Cerebellar cortex (tissue), 1 donor: ENCODE data around the gene OMP.
"Not testable (repeated sequence)": the region's sequence is repeated elsewhere in the genome, so short reads cannot be mapped to it uniquely, and the experiment has no call there.

Experiments used
- DNase-seq: peaks from one replicate; pipeline ENCODE4 v3.0.0-alpha.2; 2015; ENCODE audit warnings: low spot score

The OMP gene, protein sequence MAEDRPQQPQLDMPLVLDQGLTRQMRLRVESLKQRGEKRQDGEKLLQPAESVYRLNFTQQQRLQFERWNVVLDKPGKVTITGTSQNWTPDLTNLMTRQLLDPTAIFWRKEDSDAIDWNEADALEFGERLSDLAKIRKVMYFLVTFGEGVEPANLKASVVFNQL

DNA sequence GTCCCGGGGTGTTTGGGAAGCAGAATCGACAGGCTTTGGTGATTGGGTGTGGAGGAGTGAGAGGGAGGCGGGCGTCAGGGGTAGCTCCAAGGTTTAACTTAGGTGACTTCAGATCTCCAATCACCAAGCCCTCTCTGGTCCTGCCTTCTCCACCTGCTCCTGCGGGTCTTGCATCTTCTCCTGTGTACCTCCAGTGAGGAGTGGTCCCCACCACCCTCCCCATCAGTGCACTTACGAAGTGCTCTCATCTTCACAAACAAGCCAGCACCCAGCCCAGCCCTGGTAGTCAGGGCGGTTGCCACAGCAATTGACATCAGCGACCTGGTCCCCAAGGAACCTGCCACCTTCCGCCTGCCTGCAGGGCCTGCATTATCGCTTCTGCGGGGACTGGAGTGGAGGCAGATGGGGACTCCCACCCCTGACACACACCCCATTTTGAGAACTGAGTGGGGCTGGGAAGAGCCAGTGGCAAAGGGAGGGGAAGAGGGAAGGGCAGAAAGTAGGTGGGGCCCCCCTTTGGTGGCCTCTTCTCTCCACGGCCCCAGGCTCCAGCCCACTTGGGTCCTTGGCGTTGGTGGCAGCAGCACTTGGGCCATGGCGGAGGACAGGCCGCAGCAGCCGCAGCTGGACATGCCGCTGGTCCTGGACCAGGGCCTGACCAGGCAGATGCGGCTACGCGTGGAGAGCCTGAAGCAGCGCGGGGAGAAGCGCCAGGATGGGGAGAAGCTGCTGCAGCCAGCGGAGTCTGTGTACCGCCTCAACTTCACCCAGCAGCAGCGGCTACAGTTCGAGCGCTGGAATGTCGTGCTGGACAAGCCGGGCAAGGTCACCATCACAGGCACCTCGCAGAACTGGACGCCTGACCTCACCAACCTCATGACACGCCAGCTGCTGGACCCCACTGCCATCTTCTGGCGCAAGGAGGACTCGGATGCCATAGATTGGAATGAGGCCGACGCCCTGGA, at the start of gene OMP:
OMP (plus strand) TSS at position 595 of the 965 bp plus-strand sequence; CDS start at position 595, 0 bp downstream.
- no peak for DNase-seq

DNA sequence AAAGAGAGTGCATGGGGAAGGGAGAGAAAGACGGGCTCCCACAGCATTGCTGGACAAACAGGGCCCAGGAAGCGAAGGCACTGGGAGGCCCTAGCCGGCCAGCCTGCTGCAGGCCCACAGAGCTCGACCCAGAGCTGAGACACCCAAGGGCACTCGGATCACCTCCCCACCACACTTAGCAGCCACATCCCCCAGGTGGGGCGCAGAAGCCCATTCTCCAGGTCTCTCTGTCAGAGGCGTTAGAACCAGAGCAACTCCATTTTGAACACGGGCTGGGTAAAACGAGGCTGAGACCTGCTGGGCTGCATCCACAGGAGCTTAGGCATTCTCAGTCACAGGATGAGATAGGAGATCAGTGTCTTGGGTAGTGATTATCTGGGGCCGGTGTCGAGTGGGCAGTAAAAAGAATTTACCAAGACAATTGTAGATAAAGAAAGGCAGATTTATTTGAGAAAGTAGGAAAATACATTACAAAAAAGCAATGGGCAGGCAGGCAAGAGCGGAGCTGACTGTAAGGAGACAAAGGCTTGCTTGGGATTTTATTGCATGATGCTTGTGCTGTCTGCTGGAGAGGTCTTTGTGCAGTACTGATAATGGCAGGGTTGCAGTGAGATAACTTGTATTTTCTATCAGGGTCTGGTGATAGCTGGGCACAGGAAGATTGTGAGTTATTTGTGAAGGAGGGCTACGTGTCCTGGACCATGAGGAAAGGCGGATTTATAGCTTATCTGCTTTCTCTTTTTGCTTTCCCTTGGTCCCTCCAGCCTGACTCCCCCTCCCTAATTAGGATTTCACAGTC, 49.2 kb upstream of the OMP start:
- no peak for DNase-seq

DNA sequence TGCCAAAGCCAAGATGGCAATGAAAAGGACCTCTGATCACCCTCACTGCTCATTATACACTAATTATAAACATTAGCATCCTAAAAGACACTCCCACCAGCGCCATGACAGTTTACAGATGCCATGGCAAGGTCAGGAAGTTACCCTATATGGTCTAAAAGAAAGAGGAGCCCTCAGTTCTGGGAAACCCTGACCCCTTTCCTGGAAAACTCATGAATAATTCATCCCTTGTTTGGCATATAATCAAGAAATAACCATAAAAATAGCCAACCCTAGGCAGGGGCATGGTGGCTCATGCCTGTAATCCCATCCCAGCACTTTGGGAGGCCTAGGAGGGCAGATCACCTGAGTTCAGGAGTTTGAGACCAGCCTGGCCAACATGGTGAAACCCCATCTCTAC, 48.6 kb upstream of the OMP start:
- DNase-seq, result no peak

DNA sequence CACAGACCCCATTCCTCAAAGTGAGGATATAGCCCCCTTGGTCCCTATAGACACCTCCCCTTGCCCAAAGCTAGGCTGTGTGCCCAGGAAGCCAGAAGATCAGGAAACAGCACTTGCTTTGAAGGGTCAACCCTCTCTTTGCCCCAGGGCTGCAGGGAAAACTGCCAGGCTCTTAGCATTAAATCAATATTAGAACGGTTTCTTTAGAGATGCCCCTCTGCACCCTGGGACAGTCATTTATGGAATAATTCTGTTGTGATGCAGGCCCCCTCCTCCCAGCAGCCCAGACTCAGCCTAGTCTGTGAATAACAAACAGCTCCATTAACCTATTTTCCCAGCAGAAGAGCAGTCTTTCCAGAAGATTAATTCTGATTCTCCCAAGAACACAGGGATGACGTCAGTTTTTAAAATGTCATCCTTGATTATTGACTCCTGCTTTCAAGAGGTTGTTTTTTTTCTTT, 47.5 kb upstream of the OMP start:
- no peak for DNase-seq

DNA sequence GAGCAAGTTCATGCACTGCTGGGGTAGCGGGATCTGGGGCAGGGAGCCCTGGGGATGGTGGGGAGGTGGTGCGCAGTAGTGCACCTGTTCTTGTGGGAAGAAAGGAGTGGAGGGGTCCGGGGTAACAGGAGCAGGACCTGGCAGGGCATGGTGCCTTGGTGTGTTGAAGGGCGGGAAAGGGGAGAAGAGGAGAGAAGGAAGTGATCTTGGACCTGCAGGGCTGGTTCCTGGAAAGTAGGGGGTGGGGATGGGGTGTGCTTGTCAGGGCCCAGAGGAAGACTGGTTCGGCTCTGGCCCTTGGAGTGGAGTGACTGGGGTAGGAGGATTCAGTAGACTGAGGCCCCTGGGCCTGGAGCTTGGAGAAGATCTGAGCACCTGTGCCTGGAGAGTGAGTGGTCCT, 46.7 kb upstream of the OMP start:
- no peak for DNase-seq

DNA sequence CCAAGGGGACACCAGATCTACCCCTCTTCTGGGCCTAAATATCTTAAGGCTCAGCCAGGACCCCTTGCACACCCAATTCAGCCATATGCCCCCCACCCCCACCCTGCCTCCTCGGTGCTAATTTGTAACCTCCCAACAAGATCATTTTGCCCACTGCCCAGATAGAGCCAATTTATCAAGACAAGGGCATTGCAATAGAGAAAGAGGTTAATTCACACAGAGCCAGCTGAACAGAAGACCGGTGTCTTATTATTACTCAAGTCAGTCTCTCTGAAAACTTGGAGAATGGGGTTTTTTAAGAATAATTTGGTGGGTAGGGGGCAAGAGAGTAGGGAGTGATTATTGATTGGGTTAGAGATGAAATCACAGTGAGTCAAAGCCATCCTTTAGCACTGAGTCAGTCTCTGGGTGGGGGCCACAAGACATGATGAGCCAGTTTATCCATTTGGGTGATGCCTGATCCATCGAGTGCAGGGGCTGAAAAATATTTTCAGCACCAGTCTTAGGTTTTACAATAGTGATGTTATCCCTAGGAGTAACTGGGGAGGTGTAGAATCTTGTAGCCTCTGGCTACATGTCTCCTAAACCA, 45.7 kb upstream of the OMP start:
- no peak for DNase-seq

DNA sequence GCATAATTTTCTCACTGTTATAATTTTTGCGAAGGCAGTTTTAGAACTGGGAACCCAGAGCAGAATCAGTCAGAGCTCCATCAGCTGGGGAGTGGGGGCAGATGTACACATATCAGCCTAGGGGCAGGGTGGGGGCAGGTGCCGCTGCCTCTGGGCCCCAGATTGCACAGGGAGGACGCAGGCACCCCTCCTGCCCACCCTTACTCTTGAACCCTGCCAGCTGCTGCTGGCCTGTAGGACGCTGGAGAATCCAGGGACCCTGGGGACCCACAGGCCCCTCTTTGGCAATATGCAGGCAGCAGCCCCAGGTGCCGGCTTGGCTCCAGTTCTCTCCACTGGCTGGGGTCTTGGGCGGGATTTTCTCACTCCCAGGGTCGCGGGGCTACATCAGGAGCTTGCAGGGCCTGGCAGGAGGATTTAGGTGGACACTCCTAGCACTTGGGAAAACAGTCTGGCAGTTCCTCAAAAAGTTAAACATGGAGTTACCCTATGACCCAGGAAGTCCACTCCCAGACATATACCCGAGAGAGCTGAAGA, 44.6 kb upstream of the OMP start:
- DNase-seq, result no peak

DNA sequence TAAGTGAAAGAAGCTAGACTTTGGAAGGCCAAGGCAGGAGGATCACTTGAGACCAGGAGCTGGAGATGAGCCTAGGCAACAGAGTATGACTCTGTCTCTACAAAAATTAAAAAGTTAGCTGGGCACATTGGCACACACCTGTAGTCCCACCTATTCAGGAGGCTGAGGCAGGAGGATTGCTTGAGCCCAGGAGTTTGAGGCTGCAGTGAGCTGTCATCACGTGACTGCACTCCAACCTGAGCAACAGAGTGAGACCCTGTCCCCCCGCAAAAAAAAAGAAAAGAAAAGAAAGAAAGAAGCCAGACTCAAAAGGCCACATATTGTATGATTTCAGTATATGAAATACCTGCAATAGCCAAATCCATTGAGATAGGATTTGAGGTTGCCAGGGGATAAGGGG, 43.7 kb upstream of the OMP start:
- no peak for DNase-seq

DNA sequence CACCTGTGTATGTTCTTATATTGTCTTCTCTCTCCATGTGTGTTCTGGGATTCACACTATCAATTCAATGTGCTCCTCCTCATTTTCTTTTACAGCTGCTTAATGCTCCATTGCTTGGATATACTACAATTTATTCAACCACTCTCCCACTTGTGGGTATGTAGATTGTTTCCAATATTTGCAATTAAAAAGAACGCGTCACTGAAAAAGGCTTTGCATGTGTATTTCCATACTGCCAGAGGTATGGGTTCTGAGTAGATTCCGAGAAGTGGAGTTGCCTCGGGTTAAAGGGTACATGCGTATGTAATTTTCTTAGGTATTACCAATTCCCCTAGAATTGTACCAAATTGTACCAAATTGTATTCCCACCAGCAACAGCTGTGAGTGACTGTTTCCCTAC, 42.8 kb upstream of the OMP start:
- no peak for DNase-seq

DNA sequence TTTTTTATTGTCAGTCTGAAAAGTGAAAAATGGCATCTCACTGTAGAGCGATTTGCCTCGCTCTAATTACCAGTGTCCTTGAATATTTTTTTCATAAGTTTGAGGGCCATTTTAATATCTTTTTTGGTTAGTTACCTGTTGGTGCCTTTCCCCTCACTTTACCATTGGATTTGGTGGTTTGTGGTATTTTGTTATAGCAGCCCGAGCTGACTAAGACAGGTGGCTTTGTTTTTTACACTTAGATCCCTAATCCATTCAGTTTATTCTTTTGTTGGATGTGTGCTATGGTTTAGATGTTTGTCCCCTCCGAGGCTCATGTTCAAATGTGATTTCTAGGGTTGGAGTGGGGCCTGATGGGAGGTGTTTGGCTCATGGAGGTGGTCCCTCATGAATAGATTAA, 42.4 kb upstream of the OMP start:
- no peak for DNase-seq

DNA sequence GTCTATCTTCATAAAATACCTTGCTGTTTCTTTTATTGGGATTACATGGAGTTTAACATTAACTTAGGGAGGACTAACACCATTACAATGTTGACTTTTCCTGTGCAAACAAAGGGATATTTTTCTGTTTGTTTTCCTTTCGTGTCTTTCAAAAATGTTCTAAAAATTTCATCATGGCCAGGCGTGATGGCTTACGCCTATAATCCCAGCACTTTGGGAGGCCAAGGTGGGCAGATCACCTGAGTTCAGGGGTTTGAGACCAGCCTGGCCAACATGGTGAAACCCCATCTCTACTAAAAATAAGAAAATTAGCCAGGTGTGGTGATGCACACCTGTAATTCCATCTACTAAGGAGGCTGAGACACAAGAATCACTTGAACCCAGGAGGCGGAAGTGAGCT, 41.4 kb upstream of the OMP start:
- DNase-seq, result not testable (repeated sequence)

DNA sequence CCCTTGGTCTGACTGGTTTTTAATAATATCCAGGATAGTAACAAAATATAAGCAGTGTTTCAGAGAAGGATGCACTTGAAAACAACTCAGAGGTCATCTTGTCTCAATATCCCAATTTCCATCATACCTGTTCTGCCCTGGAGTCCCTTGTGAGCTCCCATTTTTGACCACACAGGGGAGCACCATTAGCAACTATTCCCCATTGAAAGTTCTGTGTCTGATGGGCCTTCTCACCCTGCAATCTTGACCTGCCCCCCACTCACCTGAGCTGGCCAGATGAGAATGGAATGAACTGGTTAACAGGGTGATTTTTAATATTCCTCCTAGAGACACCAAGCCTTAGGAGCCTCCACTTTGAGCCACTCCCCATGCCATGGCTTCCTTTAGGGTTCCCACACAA, 39.7 kb upstream of the OMP start:
- DNase-seq, result no peak

DNA sequence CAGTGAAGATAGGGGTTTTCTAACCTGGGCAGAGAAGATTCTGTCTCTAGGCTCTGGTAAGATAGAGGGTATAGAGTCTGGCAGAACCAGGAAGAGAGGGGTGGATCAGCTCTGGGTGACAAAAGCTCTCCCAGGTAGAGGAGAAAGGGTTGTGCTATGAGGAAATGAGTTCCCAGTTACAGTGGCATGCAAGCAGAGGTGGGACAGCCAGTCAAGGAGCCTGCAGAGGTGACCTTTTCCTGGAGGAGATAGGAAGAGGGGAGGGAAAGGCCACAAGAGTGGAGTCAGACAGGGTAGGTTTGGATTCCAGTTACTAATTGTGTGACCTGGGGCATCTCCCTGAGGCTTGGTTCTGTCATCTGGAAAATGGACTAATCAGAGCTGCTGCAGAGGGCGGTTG, 39.2 kb upstream of the OMP start:
- no peak for DNase-seq

DNA sequence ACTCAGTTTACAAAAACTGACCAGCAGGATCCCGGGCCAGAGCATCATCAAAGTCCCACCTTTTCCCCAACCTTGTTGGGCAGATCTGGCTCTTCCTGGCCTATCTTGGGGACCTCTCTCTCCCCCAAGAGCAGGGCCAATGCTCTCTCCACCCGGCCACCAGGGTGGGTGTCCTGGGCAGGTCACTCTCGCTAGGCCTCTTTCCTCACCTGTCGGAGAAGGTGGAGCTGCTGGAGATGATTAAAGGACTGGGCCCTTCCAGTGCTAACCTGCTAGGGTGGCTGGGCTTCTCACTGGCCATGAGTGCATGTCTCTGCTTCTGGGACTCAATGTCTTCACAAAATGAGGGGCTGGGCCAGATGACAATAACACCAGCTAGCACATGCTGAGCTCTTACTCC, 38.8 kb upstream of the OMP start:
- no peak for DNase-seq

DNA sequence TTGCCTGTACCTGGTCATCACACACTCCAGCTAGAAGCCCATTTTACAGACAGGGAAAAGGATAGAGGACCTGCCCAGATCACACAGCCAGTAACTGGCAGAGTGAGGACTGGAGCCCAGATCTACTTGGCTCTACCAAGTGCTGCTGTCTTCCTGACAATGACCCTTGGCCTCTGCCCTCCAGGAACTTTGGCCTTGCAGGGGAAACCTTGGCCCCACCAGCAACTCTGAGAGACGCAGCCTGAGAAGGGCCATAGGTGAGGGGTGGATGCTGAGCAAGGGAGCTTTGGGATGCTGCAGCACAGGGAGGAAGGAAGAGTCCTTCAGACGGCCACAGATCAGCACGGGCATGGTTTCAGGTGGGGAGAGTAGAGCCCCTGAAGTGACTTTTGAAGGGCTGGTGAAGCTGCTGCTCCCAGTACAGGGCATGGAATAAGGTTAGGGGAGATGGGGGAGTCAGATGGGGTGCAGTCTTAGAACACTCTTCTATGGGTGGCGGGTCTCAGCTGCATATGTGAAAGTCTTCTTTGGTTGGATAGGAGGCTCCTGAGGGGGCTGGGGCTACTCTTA, 37.9 kb upstream of the OMP start:
- no peak for DNase-seq

DNA sequence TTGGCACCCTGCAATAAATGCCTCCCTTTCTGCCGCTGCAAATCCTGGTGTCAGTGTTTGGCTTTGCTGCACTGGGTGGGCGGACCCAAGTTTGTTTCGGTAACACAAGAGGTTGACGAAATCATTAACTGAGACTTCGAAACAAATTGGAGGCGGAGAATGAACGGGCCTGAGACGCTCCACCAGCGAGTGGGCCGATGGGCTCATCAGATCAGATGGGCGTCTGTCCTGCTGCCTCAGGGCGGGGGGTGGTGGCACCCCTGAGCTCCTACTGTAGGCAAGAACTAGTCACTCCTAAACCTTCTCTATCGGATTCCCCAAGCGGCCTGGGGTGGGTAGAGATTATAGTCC, 36.8 kb upstream of the OMP start:
- DNase-seq, result no peak

DNA sequence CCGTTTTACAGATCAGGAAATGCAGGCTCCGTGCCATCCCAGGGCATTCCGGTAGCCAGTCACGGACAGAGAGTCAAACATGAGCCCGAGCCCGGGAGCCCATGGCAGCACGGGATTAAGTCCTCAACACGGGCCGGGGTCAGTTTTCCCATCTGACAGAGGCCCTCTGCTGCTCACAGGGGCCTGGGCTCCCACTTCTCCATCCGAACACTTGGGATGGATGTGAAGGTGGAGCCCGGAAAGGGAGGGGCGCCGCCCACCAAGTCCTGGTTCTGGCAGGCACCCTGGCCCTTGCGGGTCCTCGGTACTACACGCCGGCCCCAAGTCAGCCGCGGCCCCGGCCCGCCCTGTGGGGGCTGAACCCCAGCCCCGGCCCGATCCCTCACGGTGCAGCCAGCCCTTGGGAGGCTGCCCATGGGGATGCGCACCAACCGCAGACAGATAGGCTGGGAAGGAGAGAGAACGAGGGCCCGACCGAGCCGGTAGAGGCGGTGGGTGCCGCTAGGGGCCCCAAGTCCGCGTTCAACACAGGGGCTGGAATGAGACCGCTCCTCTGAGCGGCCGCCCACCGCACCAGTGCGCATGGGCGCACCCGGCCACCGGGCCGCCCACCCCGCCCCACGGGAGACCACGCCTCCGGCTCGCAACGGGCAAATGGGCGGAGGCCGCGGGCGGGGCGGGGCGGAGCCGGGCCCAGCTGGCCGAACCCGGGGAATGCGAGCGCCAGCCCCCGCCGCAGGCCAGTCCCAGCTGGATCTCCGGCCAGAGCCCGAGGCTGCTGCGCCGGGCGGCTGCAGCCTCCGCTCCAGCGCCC, 36.2 kb upstream of the OMP start, which contains the start of gene CAPN5:
CAPN5 (plus strand) TSS at position 743 of the 814 bp plus-strand sequence. CDS start 17,916 bp downstream, outside the sequence.
- DNase-seq, result peak; percentile 87

DNA sequence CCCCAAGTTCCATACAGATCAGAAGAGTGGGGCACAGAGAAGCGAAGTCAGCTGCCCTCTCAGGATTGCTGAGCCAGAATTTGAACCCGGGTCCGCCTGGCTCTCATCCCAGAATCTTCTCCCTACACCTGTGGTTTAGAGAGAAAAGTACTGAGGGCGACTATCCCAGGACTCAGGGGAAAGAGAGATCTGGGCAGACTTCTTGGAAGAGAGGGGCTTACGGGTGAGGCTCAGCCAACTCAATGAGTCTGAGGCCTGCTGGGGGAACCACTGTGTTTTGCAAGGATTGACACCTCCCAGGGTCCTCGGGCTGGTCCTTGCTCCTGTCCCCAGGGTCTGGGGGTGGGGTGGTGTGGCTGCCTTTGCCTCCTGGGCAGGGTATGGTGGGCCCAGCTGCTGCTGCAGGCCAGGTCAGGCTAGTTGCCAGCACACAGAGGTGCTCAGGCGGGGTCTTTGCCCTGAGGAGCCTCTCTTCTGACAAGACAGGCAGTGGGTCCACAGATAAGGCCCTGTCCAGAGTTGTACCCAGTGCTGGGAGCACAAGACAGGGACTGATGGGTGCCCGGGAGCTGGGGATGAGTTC, 34.7 kb upstream of the OMP start:
- DNase-seq, result no peak

DNA sequence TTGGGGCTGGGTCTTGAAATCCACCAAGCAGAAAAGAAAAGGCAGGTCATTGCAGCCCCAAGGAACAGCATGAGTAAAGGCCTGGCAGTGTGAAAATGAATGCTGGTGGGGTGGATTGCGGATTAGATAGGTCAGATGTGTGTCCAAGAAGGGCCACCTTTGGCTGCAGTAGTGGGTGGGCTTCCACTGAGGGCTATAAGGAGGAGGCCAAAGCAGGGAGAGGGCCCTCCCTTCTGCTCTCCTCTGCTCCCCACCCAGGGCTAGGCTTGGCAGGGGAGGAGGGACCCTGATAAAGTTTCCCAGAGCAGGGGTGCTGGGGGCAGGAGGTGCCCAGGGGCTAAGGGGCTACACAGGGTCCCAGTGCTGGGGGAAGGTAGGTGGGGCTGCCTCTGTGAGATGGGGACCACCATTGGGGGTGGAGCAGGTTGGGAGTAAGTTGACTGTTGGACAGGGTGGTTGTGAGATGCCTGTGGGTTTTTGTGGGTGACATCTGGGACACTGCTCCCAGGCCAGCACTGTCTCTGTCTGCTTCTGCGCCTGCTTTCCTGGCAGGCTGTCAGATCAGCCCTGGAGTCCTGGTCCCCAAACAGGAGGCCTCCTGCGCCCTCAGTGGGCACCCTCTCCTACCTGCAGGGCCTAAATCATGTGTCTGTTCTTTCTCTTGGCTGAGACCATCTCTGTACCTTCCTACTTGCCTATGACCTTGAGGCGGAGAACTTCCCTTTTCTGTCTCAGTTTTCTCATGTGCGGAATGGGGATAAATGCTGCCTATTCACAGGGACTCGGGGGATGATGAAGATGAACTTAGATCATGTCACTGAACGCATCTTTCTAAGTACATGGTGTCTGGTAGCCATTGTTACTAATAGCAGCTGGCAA, 33.9 kb upstream of the OMP start:
- DNase-seq, result no peak
